Activated naive CD8-positive, alpha-beta T cell treated with anti-CD3 and anti-CD28 coated beads, Interleukin-2, amount 10 ng/mL, durations not matched to agents 7 days and 5 days (primary cell): Measurements from ENCODE around the gene R3HDM2. TPM values are rescaled to one million over a fixed set of nuclear protein-coding genes. Genes with fewer than 3 reads are reported as not detected.

Experiments
- ATAC-seq: fragments of 150-1000 bp; cut with Tn5 transposase; one replicate; pipeline ENCODE4 v1.10.0; 2021; ENCODE audit warnings: low read depth, moderate library complexity
- POLR2A ChIA-PET: fragments of 350-600 bp; sonication (Branson Sonifier 250); formaldehyde crosslinking; loops from one replicate; lab custom pipeline; 2021; ENCODE audit warnings: antibody characterized with exemption; lab: Charles Lee
- DNase-seq: peaks from one replicate; pipeline ENCODE4 v3.0.0; 2021
- H3K27ac Mint-ChIP-seq: one replicate; pipeline ENCODE4 v1.8.0; 2022; ENCODE audit warnings: mild to moderate bottlenecking, mixed read lengths
- H3K27me3 Mint-ChIP-seq: one replicate; pipeline ENCODE4 v1.8.0; 2022; ENCODE audit warnings: mild to moderate bottlenecking, moderate library complexity, mixed read lengths
- H3K36me3 Mint-ChIP-seq: one replicate; pipeline ENCODE4 v1.8.0; 2021; ENCODE audit warnings: mild to moderate bottlenecking, mixed read lengths
- H3K4me1 Mint-ChIP-seq: one replicate; pipeline ENCODE4 v1.8.0; 2021; ENCODE audit warnings: mixed read lengths
- H3K4me3 Mint-ChIP-seq: one replicate; pipeline ENCODE4 v1.8.0; 2022; ENCODE audit warnings: mild to moderate bottlenecking, moderate library complexity, mixed read lengths
- H3K9me3 Mint-ChIP-seq: one replicate; pipeline ENCODE4 v1.8.0; 2021; ENCODE audit warnings: mixed read lengths
- total RNA-seq, 2 experiments: library from RNA; stranded (reverse); gene quantifications; one replicate each; pipeline ENCODE4 v1.2.3, GENCODE V29; 2021

R3HDM2 gene
- total RNA-seq, 2 experiments from 2014 or later = 91.5 to 97.1 TPM

DNA sequence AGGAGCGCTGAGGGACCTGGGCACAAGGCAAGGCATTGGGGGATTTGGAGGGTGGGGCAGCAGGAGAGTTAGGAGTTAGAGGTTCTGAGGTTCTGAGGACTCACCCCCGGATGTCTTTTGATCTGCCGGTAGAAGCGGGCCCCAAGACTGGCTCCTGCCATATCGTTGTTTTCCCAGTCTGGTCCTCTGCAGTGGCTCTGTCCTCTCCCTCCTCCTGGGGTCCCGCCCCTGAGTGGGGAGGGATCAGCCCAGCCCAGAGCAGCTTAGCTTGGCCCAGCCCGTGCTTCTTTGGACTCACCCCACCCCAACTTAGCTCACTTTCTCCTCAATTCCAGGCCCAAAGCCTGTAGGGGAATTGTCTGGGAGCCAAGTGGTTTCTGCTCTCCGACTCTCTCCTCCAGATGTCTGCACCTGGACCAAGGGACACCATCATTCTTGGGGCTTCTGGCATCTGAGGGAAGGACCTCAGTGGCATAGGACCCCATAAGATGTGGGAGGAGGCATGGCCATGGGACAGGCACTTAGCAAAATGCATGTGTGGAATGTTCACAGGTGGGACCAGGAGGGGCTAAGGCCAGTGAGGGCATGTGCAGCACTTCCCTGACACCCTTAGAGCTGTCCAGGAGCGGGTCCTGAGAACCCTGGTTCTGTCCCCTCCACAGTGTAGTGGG lies 193.8 kb downstream of the R3HDM2 start:
- Mint-ChIP-seq H3K4me1 (peaks cover 49% of the 10 kb centered on the region), H3K9me3 (no peaks in the 10 kb centered on the region), H3K27me3 (peaks cover 34% of the 10 kb centered on the region), H3K36me3 (peaks cover 27% of the 10 kb centered on the region), H3K4me3 (peak overlapping the region; percentile 64), H3K27ac (no peak overlapping the region)
- POLR2A ChIA-PET = interaction anchor here (4.2 to 8.8 kb wide), 3 partner anchors 9 to 23 kb away, joined by 22 to 71 read pairs (median 57); partner anchors contain the start of gene SHMT2
- ATAC-seq (no peak), DNase-seq (peak; percentile 46)

DNA sequence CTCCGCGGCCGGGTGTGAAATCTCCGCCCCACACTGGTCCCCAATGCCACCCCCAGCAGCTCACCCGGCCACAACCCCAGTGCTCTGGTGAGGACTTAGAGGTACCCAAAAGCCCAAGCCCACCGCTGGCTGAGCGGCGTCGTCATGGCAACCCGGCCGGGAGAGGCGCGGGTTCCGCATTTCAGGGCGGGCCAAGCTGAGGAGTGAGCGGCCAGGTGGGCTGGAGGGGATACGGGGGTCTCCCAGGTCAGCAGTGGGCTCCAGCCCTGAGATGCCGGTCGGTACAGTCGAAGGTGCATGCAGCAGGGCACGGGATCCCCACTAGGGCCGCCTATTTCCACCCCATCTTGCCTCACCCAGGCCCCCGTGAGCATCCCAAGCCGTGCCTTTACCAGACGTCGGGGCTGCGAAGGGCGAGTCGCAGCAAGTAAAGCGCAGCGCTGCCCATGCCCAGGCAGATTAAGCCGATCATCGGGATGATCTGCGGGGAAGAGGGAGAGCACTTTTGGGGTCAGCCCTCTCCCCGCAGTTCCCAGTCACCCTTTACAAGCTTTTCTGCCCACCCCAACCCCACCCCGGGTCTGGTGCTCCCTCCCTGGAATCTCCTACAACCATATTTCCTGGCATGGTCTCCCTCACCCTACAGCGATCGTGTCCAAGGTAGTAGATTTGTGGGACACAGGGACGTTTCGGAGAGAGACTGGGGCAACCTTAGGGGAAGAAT lies 194.5 kb downstream of the R3HDM2 start:
- peaks cover 27% of the 10 kb centered on the region for H3K27me3 Mint-ChIP-seq
- DNase-seq = peak; percentile 39
- H3K4me1 Mint-ChIP-seq = peaks cover 42% of the 10 kb centered on the region
- H3K4me3 Mint-ChIP-seq = no peak overlapping the region
- POLR2A ChIA-PET = interaction anchor here (4.2 to 8.8 kb wide), 3 partner anchors 8 to 22 kb away, joined by 22 to 71 read pairs (median 57); partner anchors contain the start of gene SHMT2
- H3K27ac Mint-ChIP-seq = no peak overlapping the region
- peaks cover 29% of the 10 kb centered on the region for H3K36me3 Mint-ChIP-seq
- ATAC-seq = no peak
- no peaks in the 10 kb centered on the region for H3K9me3 Mint-ChIP-seq

DNA sequence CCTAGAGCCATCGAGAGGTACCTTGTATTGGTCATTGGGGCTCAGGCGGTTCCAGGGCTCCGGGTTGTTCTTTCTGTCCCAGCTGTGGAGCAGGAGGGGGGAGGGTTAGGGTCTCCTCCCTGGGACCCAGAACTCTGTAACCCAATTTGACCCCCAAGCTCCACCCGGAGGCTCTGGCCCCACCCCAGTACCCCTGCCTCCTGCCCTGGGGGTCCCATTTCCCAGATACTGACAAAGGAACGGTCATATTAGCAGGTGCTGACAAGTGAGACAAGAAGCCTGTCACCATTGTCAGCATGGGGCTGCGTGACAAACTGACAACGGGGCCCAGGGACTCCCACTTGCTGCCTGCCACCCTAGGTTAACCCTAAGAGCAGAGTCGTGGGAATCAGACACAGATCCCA lies 195.1 kb downstream of the R3HDM2 start:
- H3K4me3 Mint-ChIP-seq = no peak overlapping the region
- no peak overlapping the region for H3K27ac Mint-ChIP-seq
- H3K9me3 Mint-ChIP-seq = no peaks in the 10 kb centered on the region
- peaks cover 29% of the 10 kb centered on the region for H3K36me3 Mint-ChIP-seq
- peaks cover 44% of the 10 kb centered on the region for H3K4me1 Mint-ChIP-seq
- peak; percentile 38 for DNase-seq
- ATAC-seq = no peak
- POLR2A ChIA-PET = interaction anchor here (8.8 kb wide), 1 partner anchor 7 kb away, joined by 71 read pairs; the partner anchor contains the start of gene SHMT2
- peaks cover 21% of the 10 kb centered on the region for H3K27me3 Mint-ChIP-seq

DNA sequence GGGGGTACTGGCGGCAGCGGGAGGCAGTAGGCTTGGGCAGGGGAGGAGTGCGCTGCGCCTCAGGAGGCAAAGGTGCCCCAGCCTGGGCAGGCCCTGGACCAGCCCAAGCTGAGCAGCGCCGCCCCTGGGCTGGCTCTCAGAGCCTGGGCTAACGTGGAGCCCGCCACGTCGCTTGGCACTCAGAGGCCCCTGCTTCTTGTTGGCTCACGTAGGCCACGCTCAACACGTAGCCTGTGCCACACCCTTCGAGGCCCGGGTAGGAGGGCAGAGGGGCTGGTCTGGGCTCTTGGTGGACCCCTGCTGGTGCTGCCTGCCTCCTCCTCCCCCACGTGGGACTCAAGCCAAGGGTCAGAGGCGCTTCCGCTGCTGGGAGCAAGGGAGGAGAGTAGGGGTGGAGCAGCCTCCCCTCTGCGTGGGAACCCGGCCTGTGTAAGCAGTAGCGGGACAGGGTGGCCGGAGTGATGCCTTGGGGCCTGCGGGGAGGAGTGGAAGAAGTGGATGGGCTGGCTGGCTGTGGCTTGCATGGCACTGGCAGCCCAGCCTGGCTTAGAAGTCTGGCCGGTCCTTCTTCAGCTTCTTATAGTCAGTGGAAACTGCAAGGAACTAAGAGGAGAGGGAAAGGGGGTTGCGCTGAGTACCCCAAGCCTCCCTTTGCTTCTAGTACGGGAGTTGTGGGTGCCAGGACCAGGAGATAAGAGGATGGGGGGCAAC lies 195.7 kb downstream of the R3HDM2 start:
- Mint-ChIP-seq H3K4me1 (peaks cover 44% of the 10 kb centered on the region), H3K4me3 (no peak overlapping the region)
- no peak for ATAC-seq

DNA sequence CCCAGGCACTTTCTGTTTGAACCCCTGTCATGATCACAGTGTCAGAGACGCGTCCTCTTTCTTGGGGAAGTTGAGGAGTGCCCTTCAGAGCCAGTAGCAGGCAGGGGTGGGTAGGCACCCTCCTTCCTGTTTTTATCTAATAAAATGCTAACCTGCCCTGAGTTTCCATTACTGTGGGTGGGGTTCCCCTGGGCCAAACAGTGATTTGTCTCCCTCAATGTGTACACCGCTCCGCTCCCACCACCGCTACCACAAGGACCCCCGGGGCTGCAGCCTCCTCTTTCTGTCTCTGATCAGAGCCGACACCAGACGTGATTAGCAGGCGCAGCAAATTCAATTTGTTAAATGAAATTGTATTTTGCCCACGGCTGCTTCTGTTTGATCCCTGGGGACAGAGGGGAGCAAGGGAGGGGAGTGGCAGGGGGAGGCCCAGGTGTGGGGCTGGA lies 196.2 kb downstream of the R3HDM2 start:
- Mint-ChIP-seq H3K27ac (no peak overlapping the region), H3K4me1 (peaks cover 42% of the 10 kb centered on the region), H3K27me3 (peaks cover 15% of the 10 kb centered on the region), H3K36me3 (peaks cover 36% of the 10 kb centered on the region), H3K4me3 (no peak overlapping the region), H3K9me3 (no peaks in the 10 kb centered on the region)
- POLR2A ChIA-PET = no interaction called here
- ATAC-seq (no peak), DNase-seq (no peak)

More for the DNA sequence above, 195.7 kb downstream of the R3HDM2 start:
- Mint-ChIP-seq H3K27ac (no peak overlapping the region), H3K27me3 (peaks cover 15% of the 10 kb centered on the region), H3K36me3 (peaks cover 32% of the 10 kb centered on the region), H3K9me3 (no peaks in the 10 kb centered on the region)
- POLR2A ChIA-PET = no interaction called here
- peak; percentile 33 for DNase-seq

DNA sequence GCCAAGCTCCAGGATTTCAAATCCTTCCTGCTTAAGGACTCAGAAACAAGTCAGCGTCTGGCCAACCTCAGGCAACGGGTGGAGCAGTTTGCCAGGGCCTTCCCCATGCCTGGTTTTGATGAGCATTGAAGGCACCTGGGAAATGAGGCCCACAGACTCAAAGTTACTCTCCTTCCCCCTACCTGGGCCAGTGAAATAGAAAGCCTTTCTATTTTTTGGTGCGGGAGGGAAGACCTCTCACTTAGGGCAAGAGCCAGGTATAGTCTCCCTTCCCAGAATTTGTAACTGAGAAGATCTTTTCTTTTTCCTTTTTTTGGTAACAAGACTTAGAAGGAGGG lies 196.6 kb downstream of the R3HDM2 start:
- ATAC-seq (no peak), DNase-seq (no peak)
- H3K4me3 Mint-ChIP-seq = no peak overlapping the region
- H3K27ac Mint-ChIP-seq = no peak overlapping the region
- H3K4me1 Mint-ChIP-seq = peaks cover 40% of the 10 kb centered on the region
- POLR2A ChIA-PET = no interaction called here
- H3K27me3 Mint-ChIP-seq = peaks cover 15% of the 10 kb centered on the region
- H3K9me3 Mint-ChIP-seq = no peaks in the 10 kb centered on the region
- H3K36me3 Mint-ChIP-seq = peaks cover 37% of the 10 kb centered on the region

DNA sequence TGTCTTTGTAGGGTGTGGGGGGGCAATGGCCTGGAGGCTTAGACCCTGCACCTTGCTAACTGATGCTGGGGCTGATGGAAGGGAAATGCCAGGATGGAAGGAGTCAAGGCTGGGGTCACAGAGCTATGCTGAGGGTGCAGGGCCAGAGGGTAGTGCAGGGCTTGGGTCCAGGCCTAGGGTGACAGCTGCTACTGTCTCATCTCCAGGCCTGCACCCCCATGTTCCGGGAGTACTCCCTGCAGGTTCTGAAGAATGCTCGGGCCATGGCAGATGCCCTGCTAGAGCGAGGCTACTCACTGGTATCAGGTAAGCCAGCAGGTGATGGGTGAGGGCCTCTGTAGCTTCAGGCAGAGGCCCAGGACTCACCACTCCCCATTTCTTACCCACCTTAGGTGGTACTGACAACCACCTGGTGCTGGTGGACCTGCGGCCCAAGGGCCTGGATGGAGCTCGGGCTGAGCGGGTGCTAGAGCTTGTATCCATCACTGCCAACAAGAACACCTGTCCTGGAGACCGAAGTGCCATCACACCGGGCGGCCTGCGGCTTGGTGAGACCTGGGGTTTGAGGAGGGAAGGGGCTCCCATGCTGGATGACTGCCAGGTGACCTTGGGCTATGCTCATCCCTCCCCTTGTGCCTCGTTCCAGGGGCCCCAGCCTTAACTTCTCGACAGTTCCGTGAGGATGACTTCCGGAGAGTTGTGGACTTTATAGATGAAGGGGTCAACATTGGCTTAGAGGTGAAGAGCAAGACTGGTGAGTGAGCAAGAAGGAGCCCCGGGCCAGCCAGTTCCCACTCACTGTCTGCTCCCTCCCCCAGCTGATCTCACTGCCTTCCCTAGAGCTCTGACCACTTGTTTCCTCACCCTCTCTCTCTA lies 197.2 kb downstream of the R3HDM2 start:
- Mint-ChIP-seq H3K4me3 (no peak overlapping the region), H3K27ac (no peak overlapping the region), H3K4me1 (peaks cover 42% of the 10 kb centered on the region), H3K36me3 (peaks cover 37% of the 10 kb centered on the region), H3K27me3 (peaks cover 12% of the 10 kb centered on the region), H3K9me3 (no peaks in the 10 kb centered on the region)
- no peak for ATAC-seq
- POLR2A ChIA-PET = interaction anchor here (2.0 kb wide), 1 partner anchor 9 kb away, joined by 4 read pairs; no protein-coding TSS in a partner anchor
- DNase-seq = peak; percentile 30

DNA sequence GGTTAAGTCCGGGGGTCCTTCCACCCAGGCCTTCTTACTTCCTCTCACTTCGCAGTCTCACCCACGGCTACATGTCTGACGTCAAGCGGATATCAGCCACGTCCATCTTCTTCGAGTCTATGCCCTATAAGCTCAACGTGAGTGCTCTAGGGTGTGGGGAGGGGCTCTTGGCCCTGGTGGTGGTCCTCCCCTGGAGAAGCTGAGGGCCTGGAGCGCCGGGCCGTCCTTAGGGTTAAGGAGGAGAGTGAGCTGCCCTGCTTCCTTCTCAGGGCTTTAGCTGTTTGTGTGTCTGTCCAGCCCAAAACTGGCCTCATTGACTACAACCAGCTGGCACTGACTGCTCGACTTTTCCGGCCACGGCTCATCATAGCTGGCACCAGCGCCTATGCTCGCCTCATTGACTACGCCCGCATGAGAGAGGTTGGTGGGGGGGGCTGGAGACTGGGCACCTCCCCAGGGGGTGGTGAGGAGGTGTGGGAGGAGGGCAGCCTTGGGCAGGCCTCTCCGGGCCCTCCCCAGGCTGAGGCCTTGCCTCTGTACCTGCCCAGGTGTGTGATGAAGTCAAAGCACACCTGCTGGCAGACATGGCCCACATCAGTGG lies 198.6 kb downstream of the R3HDM2 start:
- peaks cover 11% of the 10 kb centered on the region for H3K27me3 Mint-ChIP-seq
- DNase-seq = no peak
- POLR2A ChIA-PET = interaction anchor here (2.0 kb wide), 1 partner anchor 10 kb away, joined by 4 read pairs; no protein-coding TSS in a partner anchor
- H3K4me3 Mint-ChIP-seq = no peak overlapping the region
- H3K4me1 Mint-ChIP-seq = peaks cover 41% of the 10 kb centered on the region
- H3K9me3 Mint-ChIP-seq = no peaks in the 10 kb centered on the region
- H3K27ac Mint-ChIP-seq = no peak overlapping the region
- ATAC-seq = no peak
- H3K36me3 Mint-ChIP-seq = peaks cover 37% of the 10 kb centered on the region

DNA sequence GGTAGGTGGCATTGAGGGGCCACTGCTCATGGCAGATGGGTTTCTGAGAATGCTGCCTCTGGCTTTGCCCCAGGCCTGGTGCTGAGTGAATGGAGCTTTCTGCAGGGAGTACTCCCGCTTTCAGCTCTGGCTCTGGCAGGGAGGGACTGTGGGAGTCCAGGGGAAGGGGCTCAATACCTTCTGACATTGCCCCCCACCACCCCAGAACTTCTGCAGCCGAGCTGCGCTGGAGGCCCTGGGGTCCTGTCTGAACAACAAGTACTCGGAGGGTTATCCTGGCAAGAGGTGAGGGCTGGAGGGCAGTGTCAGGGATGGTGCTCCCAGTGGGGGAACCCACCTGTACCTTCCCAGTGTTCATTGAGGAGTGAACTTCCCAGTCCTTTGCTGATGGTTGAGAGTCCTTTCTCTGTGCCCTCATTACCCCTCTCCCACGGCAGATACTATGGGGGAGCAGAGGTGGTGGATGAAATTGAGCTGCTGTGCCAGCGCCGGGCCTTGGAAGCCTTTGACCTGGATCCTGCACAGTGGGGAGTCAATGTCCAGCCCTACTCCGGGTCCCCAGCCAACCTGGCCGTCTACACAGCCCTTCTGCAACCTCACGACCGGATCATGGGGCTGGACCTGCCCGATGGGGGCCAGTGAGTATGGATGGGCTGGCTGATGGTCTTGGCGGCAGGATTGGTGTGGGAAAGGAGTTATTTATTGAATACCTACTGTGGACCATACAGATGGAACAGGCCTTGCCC lies 199.4 kb downstream of the R3HDM2 start:
- ATAC-seq = no peak
- peaks cover 10% of the 10 kb centered on the region for H3K27me3 Mint-ChIP-seq
- H3K36me3 Mint-ChIP-seq = peaks cover 37% of the 10 kb centered on the region
- POLR2A ChIA-PET = interaction anchor here (2.0 to 6.1 kb wide), 2 partner anchors 8 to 11 kb away, joined by 4 to 71 read pairs; a partner anchor contains a TSS
- H3K27ac Mint-ChIP-seq = peak overlapping the region; percentile 91
- H3K9me3 Mint-ChIP-seq = no peaks in the 10 kb centered on the region
- no peak for DNase-seq
- peak overlapping the region; percentile 95 for H3K4me3 Mint-ChIP-seq
- peaks cover 39% of the 10 kb centered on the region for H3K4me1 Mint-ChIP-seq

DNA sequence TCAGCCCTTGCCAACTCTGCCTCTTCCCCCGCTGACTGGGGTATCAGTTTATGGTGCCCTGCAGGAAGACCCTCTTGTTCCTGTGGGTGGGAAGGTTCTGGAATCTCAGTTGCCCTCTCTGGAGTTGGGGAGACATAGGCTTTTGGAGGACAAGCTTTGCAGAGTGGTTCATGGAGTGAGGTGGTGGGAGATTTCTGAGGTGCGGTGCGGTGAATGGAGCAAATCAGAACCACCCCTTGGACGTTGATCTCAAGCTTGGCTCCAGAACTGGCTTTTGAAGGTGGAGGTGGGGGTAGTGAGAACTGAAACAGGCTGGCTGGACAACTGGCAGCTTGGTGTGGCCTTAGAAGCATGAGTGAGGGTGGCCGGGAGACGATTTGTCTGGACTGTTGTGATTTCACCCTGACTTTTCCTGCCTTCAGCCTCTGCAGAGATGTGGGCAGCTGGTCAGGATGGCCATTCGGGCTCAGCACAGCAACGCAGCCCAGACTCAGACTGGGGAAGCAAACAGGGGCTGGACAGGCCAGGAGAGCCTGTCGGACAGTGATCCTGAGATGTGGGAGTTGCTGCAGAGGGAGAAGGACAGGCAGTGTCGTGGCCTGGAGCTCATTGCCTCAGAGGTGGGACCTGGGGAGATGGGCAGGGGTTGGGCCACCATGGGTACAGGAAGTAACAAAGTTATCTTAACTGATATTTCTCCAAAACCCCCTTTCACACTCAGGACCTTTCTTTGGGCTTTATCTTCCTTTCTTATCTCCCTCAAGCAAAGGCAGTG lies 200.3 kb downstream of the R3HDM2 start:
- DNase-seq (no peak), ATAC-seq (no peak)
- peaks cover 16% of the 10 kb centered on the region for H3K27me3 Mint-ChIP-seq
- peaks cover 35% of the 10 kb centered on the region for H3K36me3 Mint-ChIP-seq
- H3K9me3 Mint-ChIP-seq = no peaks in the 10 kb centered on the region
- peak overlapping the region; percentile 95 for H3K4me3 Mint-ChIP-seq
- H3K27ac Mint-ChIP-seq = peak overlapping the region; percentile 91
- H3K4me1 Mint-ChIP-seq = peaks cover 43% of the 10 kb centered on the region
- POLR2A ChIA-PET = interaction anchor here (0.6 to 6.1 kb wide), 7 partner anchors 9 to 228 kb away, joined by 3 to 71 read pairs (median 4); partner anchors contain the start of gene STAT6
